Measurements from ENCODE around the gene NDUFA5.

Gene NDUFA5

GRCh38 chr7:123557016-123557397, 611 bp downstream of the NDUFA5 start:
- TF ChIP-seq CTCF (IDR thresholded peaks at IDR 0.05), result no peak

- no peak for TF ChIP-seq CTCF (IDR thresholded peaks at IDR 0.05)
Observed at GRCh38 chr7:123555484-123555883, 2.1 kb downstream of the NDUFA5 start.

- TF ChIP-seq CTCF (IDR thresholded peaks at IDR 0.05), result no peak
Observed at GRCh38 chr7:123553159-123553558, 4.5 kb downstream of the NDUFA5 start.

GRCh38 chr7:123552641-123553040, 5.0 kb downstream of the NDUFA5 start:
- no peak for TF ChIP-seq CTCF (IDR thresholded peaks at IDR 0.05)

DNA sequence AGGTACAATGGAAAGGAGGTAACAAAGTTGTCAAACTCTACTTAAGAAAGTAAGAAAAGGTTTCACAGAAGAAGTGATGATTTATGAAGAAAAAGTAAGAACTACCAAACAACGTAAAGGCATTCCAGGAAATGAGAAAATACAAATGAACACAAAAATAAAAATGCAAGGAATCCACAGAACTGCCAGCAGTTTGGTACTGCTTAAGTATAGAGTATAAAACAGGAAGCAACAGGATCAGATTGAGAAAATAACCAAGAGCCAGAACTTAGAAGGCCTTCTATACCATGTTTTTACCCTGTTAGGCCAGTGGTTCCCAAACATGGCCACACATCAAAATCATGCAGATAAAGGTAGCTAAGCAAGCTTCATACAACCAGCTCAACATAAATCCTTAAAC, 9.2 kb downstream of the NDUFA5 start:
- TF ChIP-seq CTCF (IDR thresholded peaks at IDR 0.05), result no peak

- TF ChIP-seq CTCF (IDR thresholded peaks at IDR 0.05), result no peak
Observed at GRCh38 chr7:123539871-123540270, 17.7 kb downstream of the NDUFA5 start.

DNA sequence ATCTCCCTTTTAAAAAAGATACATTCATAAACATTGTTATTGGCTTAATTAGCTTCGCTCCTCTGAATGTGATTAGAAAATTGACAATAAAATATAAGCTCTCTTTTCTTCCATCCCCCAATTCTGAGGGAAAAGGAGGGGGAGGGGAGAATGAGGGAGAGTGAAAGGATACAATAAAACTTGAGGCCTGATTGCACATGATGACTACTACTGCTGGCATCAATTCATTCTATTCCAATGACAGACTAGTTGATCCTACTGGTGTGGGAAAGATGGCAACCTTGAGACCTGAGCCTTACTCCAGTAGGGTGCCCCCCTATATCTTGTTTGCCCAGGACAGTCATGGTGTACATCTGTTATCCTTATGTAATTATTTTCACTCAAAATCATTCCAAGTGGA, 18.7 kb downstream of the NDUFA5 start:
- no peak for TF ChIP-seq CTCF (IDR thresholded peaks at IDR 0.05)

GRCh38 chr7:123538189-123538714, 19.4 kb downstream of the NDUFA5 start:
- TF ChIP-seq CTCF (IDR thresholded peaks at IDR 0.05), result no peak

Measured in LNCAP (cell line).